GM13977 (cell line): ENCODE results near the gene NSUN4.
A peak's percentile ranks its signal among the peaks of the same experiment; 100 is the strongest.
"Not testable (repeated sequence)": the region's sequence is repeated elsewhere in the genome, so short reads cannot be mapped to it uniquely, and the experiment has no call there.

Experiments
- DNase-seq: peaks from one replicate; pipeline ENCODE4 v3.0.0; 2012; ENCODE audit warnings: low spot score
- CTCF ChIP-seq: IDR thresholded peaks from 2 replicates; pipeline ENCODE4 v1.5.1; 2012; ENCODE audit warnings: mild to moderate bottlenecking, control low read depth; ENCODE audit not compliant: insufficient read depth; ENCODE audit errors: extremely low read depth, missing control alignments
- in situ Hi-C: fragments of 300-500 bp; cut with MboI; formaldehyde crosslinking; loops from one replicate; pipeline ENCODE4 v1.12.0; 2022; ENCODE audit warnings: low sequenced_read_pairs, low pct_unique_long_range_greater_than_20kb, mixed read lengths, inconsistent platforms; ENCODE audit not compliant: unreplicated experiment

Gene NSUN4

GRCh38 chr1:46333300-46334029, 7.1 kb upstream of the NSUN4 start:
- TF ChIP-seq CTCF: peak; percentile 56
- DNase-seq: peak; percentile 50
- in situ Hi-C loops: no loop called here

- in situ Hi-C loops: no loop called here
- DNase-seq: no peak
- no peak for TF ChIP-seq CTCF
These were observed 6.6 kb upstream of the NSUN4 start for GRCh38 chr1:46334030-46334384.

- no peak for TF ChIP-seq CTCF
These were observed 5.5 kb upstream of the NSUN4 start for GRCh38 chr1:46335081-46335480.

GRCh38 chr1:46337409-46337808, 3.2 kb upstream of the NSUN4 start:
- in situ Hi-C loops, DNase-seq: not testable (repeated sequence)

More at GRCh38 chr1:46335081-46335480, 5.5 kb upstream of the NSUN4 start:
- in situ Hi-C loops: no loop called here
- DNase-seq: no peak

- no peak for DNase-seq
- TF ChIP-seq CTCF: no peak
- in situ Hi-C loops: loop anchor here (10.0 kb wide), 1 partner anchor 47 kb away; no protein-coding TSS in a partner anchor
These were observed 846 bp downstream of the NSUN4 start for GRCh38 chr1:46341222-46342083.

GRCh38 chr1:46342084-46342656, 1.6 kb downstream of the NSUN4 start:
- peak; percentile 58 for DNase-seq
- TF ChIP-seq CTCF: peak; percentile 41
- in situ Hi-C loops: loop anchor here (10.0 kb wide), 1 partner anchor 47 kb away; no protein-coding TSS in a partner anchor
